Measurements from ENCODE around the gene ABCB4.

ABCB4 gene

GRCh38 chr7:87475359-87476178, at the start of gene ABCB4:
Gene ABCB4, minus strand, starts transcription at chr7:87475680. Its CDS starts 215 bp downstream, at chr7:87475465.
- Mint-ChIP-seq H3K4me1 (ENCODE audit: low read depth) (peaks cover 3% of the 10 kb centered on the region), H3K36me3 (ENCODE audit: low read depth) (no peaks in the 10 kb centered on the region), H3K4me3 (peak within 1 kb of the TSS; percentile 15), H3K27ac (no peak within 1 kb of the TSS), H3K27me3 (ENCODE audit: low read depth) (peaks cover 38% of the 10 kb centered on the region), H3K9me3 (no peaks in the 10 kb centered on the region)
- no peak for DNase-seq (ENCODE audit: low spot score)

DNA sequence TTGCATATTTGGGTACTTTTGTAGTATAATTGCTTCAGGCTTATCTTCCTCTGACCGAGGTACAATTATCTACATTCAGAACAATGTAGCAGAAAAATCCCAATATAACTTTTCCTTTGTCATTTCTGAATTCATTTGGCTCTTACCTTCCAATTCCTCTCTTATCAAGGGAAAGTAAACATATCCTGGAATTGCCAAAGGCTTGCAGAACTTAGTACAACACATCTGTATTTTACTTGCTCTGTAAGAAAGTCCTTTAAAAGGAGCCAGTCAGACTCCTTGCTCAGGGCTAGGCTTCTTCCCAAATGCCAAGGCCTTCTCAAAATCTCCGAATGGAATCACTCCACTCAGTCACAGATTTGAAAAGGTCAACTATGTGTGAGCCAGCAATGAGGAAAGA, 43.3 kb upstream of the ABCB4 start:
- H3K27me3 Mint-ChIP-seq (ENCODE audit: low read depth) = no peaks in the 10 kb centered on the region

GRCh38 chr7:87517891-87518290, 42.4 kb upstream of the ABCB4 start:
- DNase-seq (ENCODE audit: low spot score) = no peak
- Mint-ChIP-seq H3K27me3 (ENCODE audit: low read depth) (no peaks in the 10 kb centered on the region), H3K4me1 (ENCODE audit: low read depth) (no peaks in the 10 kb centered on the region), H3K27ac (no peak overlapping the region), H3K9me3 (no peaks in the 10 kb centered on the region), H3K4me3 (no peak overlapping the region), H3K36me3 (ENCODE audit: low read depth) (no peaks in the 10 kb centered on the region)

More for the DNA sequence above, 43.3 kb upstream of the ABCB4 start:
- no peak for DNase-seq (ENCODE audit: low spot score)
- no peak overlapping the region for H3K27ac Mint-ChIP-seq
- no peaks in the 10 kb centered on the region for H3K36me3 Mint-ChIP-seq (ENCODE audit: low read depth)
- H3K4me3 Mint-ChIP-seq = no peak overlapping the region
- no peaks in the 10 kb centered on the region for H3K9me3 Mint-ChIP-seq
- no peaks in the 10 kb centered on the region for H3K4me1 Mint-ChIP-seq (ENCODE audit: low read depth)

GRCh38 chr7:87517136-87517815, 41.8 kb upstream of the ABCB4 start:
- Mint-ChIP-seq H3K4me3 (no peak overlapping the region), H3K27me3 (ENCODE audit: low read depth) (no peaks in the 10 kb centered on the region), H3K27ac (no peak overlapping the region), H3K9me3 (no peaks in the 10 kb centered on the region), H3K4me1 (ENCODE audit: low read depth) (no peaks in the 10 kb centered on the region), H3K36me3 (ENCODE audit: low read depth) (no peaks in the 10 kb centered on the region)
- no peak for DNase-seq (ENCODE audit: low spot score)

DNA sequence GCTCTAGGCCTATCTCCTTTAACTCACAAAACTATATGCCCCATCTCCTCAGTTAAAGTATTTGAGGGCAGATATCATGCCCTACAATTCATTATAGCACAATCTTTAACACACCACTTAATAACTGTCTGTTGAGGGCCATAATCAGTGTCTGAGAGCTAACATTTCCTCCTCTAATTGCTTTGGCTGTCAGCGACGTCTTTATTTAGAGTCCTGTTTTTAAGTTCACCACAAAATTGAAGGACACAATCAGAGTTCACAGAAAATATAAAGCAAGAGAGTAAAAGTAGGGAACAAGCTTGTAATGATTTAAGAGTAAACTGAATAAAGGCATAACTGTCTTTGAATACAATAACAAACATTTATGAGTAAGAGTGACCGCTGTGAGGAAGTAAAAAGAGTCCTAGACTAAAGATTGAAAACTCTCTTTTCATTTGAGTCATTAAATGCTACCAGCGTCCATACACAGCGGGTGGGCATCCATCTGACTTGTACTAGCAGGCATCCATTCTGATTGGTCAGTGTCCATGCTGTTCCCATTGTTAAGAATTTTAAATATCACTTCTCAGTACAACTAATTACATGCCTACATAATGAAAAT, 38.4 kb upstream of the ABCB4 start:
- no peak overlapping the region for H3K27ac Mint-ChIP-seq
- H3K4me1 Mint-ChIP-seq (ENCODE audit: low read depth) = peaks cover 8% of the 10 kb centered on the region
- DNase-seq (ENCODE audit: low spot score) = no peak
- H3K4me3 Mint-ChIP-seq = no peak overlapping the region
- no peaks in the 10 kb centered on the region for H3K36me3 Mint-ChIP-seq (ENCODE audit: low read depth)
- H3K9me3 Mint-ChIP-seq = no peaks in the 10 kb centered on the region
- no peaks in the 10 kb centered on the region for H3K27me3 Mint-ChIP-seq (ENCODE audit: low read depth)

DNA sequence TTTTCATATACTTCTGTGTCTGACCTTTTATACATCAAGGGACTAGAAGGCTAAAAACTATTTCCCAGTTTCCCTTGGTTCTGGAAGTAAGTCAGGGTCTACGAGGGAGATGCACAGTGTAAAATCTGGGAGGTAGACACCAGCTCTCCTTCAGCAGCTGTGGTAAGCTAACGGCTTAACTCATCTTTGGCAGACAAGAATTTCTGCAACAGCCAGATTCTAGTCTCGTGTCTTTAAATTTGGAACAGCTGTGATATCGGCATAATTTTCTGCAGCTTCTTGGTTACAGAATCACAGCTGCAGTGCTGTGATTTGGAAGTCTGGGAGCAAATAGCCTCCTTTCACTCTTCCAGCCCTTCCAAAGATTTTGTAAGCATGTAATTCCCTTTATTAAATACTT, 37.4 kb upstream of the ABCB4 start:
- Mint-ChIP-seq H3K27me3 (ENCODE audit: low read depth) (no peaks in the 10 kb centered on the region), H3K9me3 (no peaks in the 10 kb centered on the region), H3K27ac (no peak overlapping the region), H3K4me3 (no peak overlapping the region), H3K36me3 (ENCODE audit: low read depth) (no peaks in the 10 kb centered on the region), H3K4me1 (ENCODE audit: low read depth) (peaks cover 12% of the 10 kb centered on the region)
- no peak for DNase-seq (ENCODE audit: low spot score)

GRCh38 chr7:87511510-87511909, 36.0 kb upstream of the ABCB4 start:
- no peak for DNase-seq (ENCODE audit: low spot score)
- H3K27ac Mint-ChIP-seq = no peak overlapping the region
- H3K9me3 Mint-ChIP-seq = no peaks in the 10 kb centered on the region
- H3K27me3 Mint-ChIP-seq (ENCODE audit: low read depth) = no peaks in the 10 kb centered on the region
- H3K36me3 Mint-ChIP-seq (ENCODE audit: low read depth) = no peaks in the 10 kb centered on the region
- H3K4me1 Mint-ChIP-seq (ENCODE audit: low read depth) = peaks cover 12% of the 10 kb centered on the region
- H3K4me3 Mint-ChIP-seq = no peak overlapping the region

DNA sequence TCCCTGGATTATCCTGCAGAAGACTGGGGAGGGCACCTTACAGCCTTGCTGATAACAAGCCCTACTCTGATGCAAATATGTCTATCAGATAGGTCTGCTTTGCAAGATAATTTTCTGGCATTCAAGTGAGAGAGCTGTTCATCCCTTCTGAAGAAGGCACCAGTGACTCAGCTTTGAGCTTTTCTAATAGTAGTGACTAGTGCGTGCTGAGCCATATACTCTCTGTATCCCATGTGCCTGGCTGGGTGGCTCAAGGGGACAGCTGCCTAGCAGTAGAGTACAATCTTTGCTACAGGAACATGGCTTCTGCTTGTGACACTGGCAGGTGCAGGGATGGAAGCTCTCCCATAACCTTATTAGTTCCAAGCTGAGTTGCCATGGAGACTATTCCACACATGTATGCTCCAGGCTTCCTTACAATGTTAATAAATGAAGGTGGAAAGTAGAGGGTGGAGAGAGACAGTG, 35.0 kb upstream of the ABCB4 start:
- Mint-ChIP-seq H3K27ac (no peak overlapping the region), H3K36me3 (ENCODE audit: low read depth) (no peaks in the 10 kb centered on the region), H3K4me3 (no peak overlapping the region), H3K27me3 (ENCODE audit: low read depth) (no peaks in the 10 kb centered on the region), H3K4me1 (ENCODE audit: low read depth) (peaks cover 16% of the 10 kb centered on the region), H3K9me3 (no peaks in the 10 kb centered on the region)
- no peak for DNase-seq (ENCODE audit: low spot score)

- H3K27ac Mint-ChIP-seq = no peak overlapping the region
- no peaks in the 10 kb centered on the region for H3K9me3 Mint-ChIP-seq
- no peaks in the 10 kb centered on the region for H3K27me3 Mint-ChIP-seq (ENCODE audit: low read depth)
- peaks cover 16% of the 10 kb centered on the region for H3K4me1 Mint-ChIP-seq (ENCODE audit: low read depth)
- H3K4me3 Mint-ChIP-seq = no peak overlapping the region
- H3K36me3 Mint-ChIP-seq (ENCODE audit: low read depth) = no peaks in the 10 kb centered on the region
- no peak for DNase-seq (ENCODE audit: low spot score)
Observed at GRCh38 chr7:87507446-87507845, 32.0 kb upstream of the ABCB4 start.

- H3K9me3 Mint-ChIP-seq = no peaks in the 10 kb centered on the region
- no peak for DNase-seq (ENCODE audit: low spot score)
- H3K27ac Mint-ChIP-seq = no peak overlapping the region
- no peaks in the 10 kb centered on the region for H3K36me3 Mint-ChIP-seq (ENCODE audit: low read depth)
- H3K27me3 Mint-ChIP-seq (ENCODE audit: low read depth) = no peaks in the 10 kb centered on the region
- H3K4me1 Mint-ChIP-seq (ENCODE audit: low read depth) = peaks cover 16% of the 10 kb centered on the region
- H3K4me3 Mint-ChIP-seq = no peak overlapping the region
Observed at GRCh38 chr7:87506246-87507180, 31.0 kb upstream of the ABCB4 start.

DNA sequence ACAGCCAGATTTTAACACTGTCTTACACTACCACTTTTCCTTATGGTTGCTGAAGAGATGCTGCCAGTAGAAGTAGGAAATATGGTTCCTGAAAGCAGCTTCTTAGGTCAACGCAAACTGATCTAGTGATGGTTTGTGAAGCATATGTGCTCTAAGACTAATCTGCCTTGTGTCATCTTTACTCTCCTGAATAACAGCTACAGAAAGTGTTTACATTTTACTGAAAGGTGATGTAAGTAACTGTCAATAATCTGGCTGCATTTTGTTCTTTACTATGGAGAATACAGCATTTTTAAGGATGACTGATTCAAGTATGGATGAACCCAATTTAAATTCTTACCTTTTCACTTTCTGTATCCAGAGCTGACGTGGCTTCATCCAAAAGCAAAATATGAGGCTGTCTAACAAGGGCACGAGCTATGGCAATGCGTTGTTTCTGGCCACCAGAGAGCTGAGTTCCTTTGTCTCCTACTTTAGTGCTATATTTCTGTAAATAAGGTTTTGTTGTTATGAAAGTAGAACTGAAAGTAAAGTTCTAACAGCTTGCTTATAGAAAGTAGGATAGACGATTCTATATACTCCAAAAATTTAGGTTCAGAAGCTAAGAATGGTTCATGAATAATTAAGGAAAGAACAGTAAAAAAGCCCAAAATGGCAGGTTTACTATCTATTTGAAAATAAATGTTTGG, 30.2 kb upstream of the ABCB4 start:
- no peak for DNase-seq (ENCODE audit: low spot score)
- Mint-ChIP-seq H3K27me3 (ENCODE audit: low read depth) (no peaks in the 10 kb centered on the region), H3K27ac (no peak overlapping the region), H3K4me3 (no peak overlapping the region), H3K4me1 (ENCODE audit: low read depth) (peaks cover 13% of the 10 kb centered on the region), H3K36me3 (ENCODE audit: low read depth) (no peaks in the 10 kb centered on the region), H3K9me3 (no peaks in the 10 kb centered on the region)

- Mint-ChIP-seq H3K27ac (no peak overlapping the region), H3K4me1 (ENCODE audit: low read depth) (peaks cover 11% of the 10 kb centered on the region), H3K36me3 (ENCODE audit: low read depth) (no peaks in the 10 kb centered on the region), H3K27me3 (ENCODE audit: low read depth) (no peaks in the 10 kb centered on the region), H3K9me3 (no peaks in the 10 kb centered on the region), H3K4me3 (no peak overlapping the region)
- DNase-seq (ENCODE audit: low spot score) = no peak
Observed at GRCh38 chr7:87505122-87505521, 29.6 kb upstream of the ABCB4 start.

DNA sequence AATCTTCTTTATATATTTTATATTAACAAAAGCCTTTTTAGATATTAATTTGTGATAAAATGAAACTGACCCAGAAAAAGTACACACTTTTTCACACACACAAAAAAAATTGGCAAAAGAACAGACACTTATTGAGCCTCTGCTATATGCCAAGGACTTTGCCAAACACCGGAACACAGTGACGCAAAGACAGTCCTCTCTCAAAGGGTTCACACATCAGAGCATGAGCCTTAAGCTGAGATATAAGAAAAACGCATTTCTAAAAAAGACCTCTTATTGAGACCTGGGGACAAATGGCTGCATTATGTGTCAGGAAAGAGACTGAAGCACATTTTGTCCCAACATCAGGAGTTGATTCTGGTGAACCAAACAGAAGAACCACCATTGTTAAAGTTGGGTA, 24.0 kb upstream of the ABCB4 start:
- DNase-seq (ENCODE audit: low spot score) = no peak
- Mint-ChIP-seq H3K4me1 (ENCODE audit: low read depth) (no peaks in the 10 kb centered on the region), H3K4me3 (no peak overlapping the region), H3K27me3 (ENCODE audit: low read depth) (peaks cover 9% of the 10 kb centered on the region), H3K27ac (no peak overlapping the region), H3K36me3 (ENCODE audit: low read depth) (no peaks in the 10 kb centered on the region), H3K9me3 (no peaks in the 10 kb centered on the region)
